Measurements from ENCODE around the gene MEAF6. TPM values are rescaled to one million over a fixed set of nuclear protein-coding genes. Genes with fewer than 3 reads are reported as not detected.
"Not testable (repeated sequence)": the region's sequence is repeated elsewhere in the genome, so short reads cannot be mapped to it uniquely, and the experiment has no call there.

The MEAF6 gene
- total RNA-seq, 1 donor from 2014 or later, result 102 TPM

DNA sequence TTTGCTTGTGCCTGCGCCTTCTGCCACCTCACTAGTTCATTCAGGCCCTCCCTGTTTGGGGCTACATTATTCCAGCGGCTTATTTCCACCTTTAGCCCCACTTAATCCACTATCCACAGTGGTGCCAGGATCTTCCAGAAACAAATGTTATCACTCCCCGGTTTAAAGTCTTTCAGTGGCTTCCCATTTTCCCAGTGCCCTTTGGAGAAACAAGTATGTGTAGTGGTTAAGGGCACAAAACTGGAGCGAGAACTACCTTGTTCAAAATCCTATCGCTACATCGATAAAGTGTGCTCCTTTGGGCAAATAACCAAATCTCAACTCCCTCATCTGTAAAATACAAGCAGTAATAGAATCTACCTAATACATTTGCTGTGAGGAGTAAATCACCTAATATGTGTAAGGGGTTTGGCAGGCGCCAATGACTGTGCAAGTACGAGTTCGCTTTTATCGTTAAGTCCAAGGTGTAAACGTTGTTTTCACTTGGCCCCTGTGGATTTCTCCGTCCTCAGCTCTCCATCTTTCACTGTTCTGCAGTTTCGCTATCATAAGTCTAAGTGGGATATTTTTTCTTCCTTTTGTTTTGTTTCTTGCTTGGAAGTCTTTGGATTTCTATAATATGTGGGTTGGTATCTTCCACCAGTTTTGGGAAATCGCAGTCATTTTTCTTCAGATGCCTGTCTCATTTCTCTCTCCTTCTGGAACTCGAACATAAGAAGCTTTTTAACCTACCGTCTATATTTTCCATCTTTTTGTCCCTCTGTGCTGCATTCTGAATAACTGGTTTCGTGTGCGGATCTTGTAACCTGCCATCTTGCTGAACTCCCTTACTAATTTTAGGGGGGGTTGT is 844 bp upstream of the MEAF6 start:
- intact Hi-C loops (cut with micrococcal nuclease), result loop anchor here (2.0 to 10.0 kb wide), 2 partner anchors 29 to 289 kb away; partner anchors contain the start of genes C1orf122 and YRDC
- DNase-seq (ENCODE audit: low spot score), result no peak
- H3K4me3 Mint-ChIP-seq, result peak overlapping the region; percentile 89
- H3K9me3 Mint-ChIP-seq, result no peaks in the 10 kb centered on the region
- H3K27me3 Mint-ChIP-seq (ENCODE audit: insufficient read depth), result no peaks in the 10 kb centered on the region
- peaks cover 15% of the 10 kb centered on the region for H3K36me3 Mint-ChIP-seq (ENCODE audit: low read depth)
- H3K27ac Mint-ChIP-seq, result peak overlapping the region; percentile 89
- peaks cover 49% of the 10 kb centered on the region for H3K4me1 Mint-ChIP-seq (ENCODE audit: low read depth)

DNA sequence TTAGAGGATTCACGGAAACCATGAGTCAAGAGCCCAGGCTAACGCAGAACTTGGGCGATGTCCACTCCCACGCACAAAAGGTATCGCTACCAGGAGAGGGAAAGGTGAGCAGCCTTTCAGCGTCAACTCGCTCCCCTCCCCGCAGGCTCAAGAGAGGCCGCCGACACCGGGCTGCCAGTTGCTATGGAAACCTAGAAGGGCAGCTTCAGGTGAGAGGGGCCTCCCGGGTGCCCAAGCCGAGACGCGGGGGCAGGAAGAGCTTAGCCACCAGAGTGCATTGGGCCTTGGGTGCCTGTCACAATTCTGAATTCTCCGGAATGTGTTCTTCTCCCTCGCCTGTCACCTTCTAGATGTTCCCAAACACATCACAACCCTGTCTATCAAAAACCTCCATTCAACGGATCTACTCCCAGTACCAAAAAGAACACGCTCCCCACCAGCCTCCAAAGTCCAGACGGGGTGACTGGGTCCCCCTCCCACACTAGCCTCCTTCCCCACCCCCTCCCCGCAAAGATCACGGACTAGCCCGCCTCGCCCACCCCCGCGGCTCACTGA is 694 bp downstream of the MEAF6 start:
- Mint-ChIP-seq H3K9me3 (no peaks in the 10 kb centered on the region), H3K36me3 (ENCODE audit: low read depth) (peaks cover 20% of the 10 kb centered on the region), H3K4me1 (ENCODE audit: low read depth) (peaks cover 45% of the 10 kb centered on the region), H3K27me3 (ENCODE audit: insufficient read depth) (no peaks in the 10 kb centered on the region), H3K27ac (peak overlapping the region; percentile 96), H3K4me3 (peak overlapping the region; percentile 96)
- intact Hi-C loops (cut with micrococcal nuclease), result loop anchor here (1.0 to 10.0 kb wide), 7 partner anchors 27 to 291 kb away; partner anchors contain the start of genes C1orf122, CDCA8, GNL2 and SNIP1
- DNase-seq (ENCODE audit: low spot score), result peak; percentile 20

- intact Hi-C loops (cut with micrococcal nuclease), result no loop called here
- Mint-ChIP-seq H3K4me3 (no peak overlapping the region), H3K27me3 (ENCODE audit: insufficient read depth) (no peaks in the 10 kb centered on the region), H3K27ac (peak overlapping the region; percentile 8), H3K9me3 (no peaks in the 10 kb centered on the region), H3K4me1 (ENCODE audit: low read depth) (peaks cover 41% of the 10 kb centered on the region), H3K36me3 (ENCODE audit: low read depth) (peaks cover 36% of the 10 kb centered on the region)
- no peak for DNase-seq (ENCODE audit: low spot score)
Observed at GRCh38 chr1:37509181-37509580, 5.4 kb downstream of the MEAF6 start.

- Mint-ChIP-seq H3K9me3 (no peaks in the 10 kb centered on the region), H3K4me1 (ENCODE audit: low read depth) (peaks cover 21% of the 10 kb centered on the region), H3K27ac (no peak overlapping the region), H3K27me3 (ENCODE audit: insufficient read depth) (no peaks in the 10 kb centered on the region), H3K4me3 (no peak overlapping the region), H3K36me3 (ENCODE audit: low read depth) (peaks cover 34% of the 10 kb centered on the region)
- no peak for DNase-seq (ENCODE audit: low spot score)
- intact Hi-C loops (cut with micrococcal nuclease), result no loop called here
Observed at GRCh38 chr1:37506740-37507139, 7.8 kb downstream of the MEAF6 start.

- not testable (repeated sequence) for H3K27me3 Mint-ChIP-seq (ENCODE audit: insufficient read depth)
Observed at GRCh38 chr1:37502791-37503190, 11.8 kb downstream of the MEAF6 start.

DNA sequence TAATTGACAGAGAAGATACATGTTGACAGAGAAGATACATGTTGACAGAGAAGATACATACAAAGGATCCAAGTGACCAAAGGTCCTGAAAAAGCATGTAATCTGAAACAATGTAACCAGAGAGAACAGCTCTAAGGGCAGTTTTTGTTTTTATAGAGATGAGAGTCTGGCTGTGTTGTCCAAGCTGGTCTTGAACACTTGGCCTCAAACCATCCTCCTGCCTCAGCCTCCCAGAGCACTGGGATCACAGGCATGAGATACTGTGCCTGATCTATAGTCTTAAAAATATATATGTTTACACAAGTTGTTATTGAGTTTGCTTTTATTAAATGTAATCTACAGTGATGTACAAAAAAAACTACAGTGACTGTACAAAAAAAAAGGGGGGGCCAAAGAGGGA is 12.5 kb downstream of the MEAF6 start:
- peaks cover 25% of the 10 kb centered on the region for H3K36me3 Mint-ChIP-seq (ENCODE audit: low read depth)
- intact Hi-C loops (cut with micrococcal nuclease), result no loop called here
- H3K4me3 Mint-ChIP-seq, result no peak overlapping the region
- no peak overlapping the region for H3K27ac Mint-ChIP-seq
- H3K4me1 Mint-ChIP-seq (ENCODE audit: low read depth), result no peaks in the 10 kb centered on the region
- no peak for DNase-seq (ENCODE audit: low spot score)
- H3K27me3 Mint-ChIP-seq (ENCODE audit: insufficient read depth), result no peaks in the 10 kb centered on the region
- H3K9me3 Mint-ChIP-seq, result no peaks in the 10 kb centered on the region

More at GRCh38 chr1:37502791-37503190, 11.8 kb downstream of the MEAF6 start:
- H3K27ac Mint-ChIP-seq; H3K4me1 Mint-ChIP-seq (ENCODE audit: low read depth); DNase-seq (ENCODE audit: low spot score); H3K9me3 Mint-ChIP-seq; H3K4me3 Mint-ChIP-seq; intact Hi-C loops (cut with micrococcal nuclease): not testable (repeated sequence)
- H3K36me3 Mint-ChIP-seq (ENCODE audit: low read depth), result peaks cover 32% of the 10 kb centered on the region

DNA sequence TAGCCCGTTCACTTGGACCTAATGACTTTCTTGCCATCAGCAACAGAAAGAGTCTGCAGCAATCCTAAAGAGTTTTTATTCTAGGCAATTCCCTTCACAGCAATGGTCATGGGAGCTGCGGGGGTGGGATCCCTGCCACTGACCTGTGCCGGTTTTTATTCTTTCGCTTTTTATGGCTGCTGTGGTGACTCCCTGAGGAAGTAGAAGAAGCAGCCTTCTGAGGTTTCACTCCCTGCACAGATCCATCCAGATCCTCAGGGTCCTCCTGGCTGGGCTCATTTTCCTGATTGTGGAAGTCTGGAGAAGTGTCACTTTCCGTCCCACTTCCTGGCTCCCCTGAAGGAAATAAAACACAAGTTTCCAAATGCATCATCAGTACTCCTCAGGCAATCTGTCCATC is 12.9 kb downstream of the MEAF6 start:
- H3K4me3 Mint-ChIP-seq, result no peak overlapping the region
- H3K36me3 Mint-ChIP-seq (ENCODE audit: low read depth), result peaks cover 25% of the 10 kb centered on the region
- H3K9me3 Mint-ChIP-seq, result no peaks in the 10 kb centered on the region

GRCh38 chr1:37498872-37499617 is 15.5 kb downstream of the MEAF6 start:
- no peak overlapping the region for H3K4me3 Mint-ChIP-seq
- intact Hi-C loops (cut with micrococcal nuclease), result no loop called here
- no peak for DNase-seq (ENCODE audit: low spot score)
- H3K9me3 Mint-ChIP-seq, result no peaks in the 10 kb centered on the region
- H3K27me3 Mint-ChIP-seq (ENCODE audit: insufficient read depth), result no peaks in the 10 kb centered on the region
- H3K36me3 Mint-ChIP-seq (ENCODE audit: low read depth), result peaks cover 25% of the 10 kb centered on the region
- H3K4me1 Mint-ChIP-seq (ENCODE audit: low read depth), result no peaks in the 10 kb centered on the region
- H3K27ac Mint-ChIP-seq, result no peak overlapping the region

More for the DNA sequence above, 12.9 kb downstream of the MEAF6 start:
- intact Hi-C loops (cut with micrococcal nuclease), result no loop called here
- no peak for DNase-seq (ENCODE audit: low spot score)
- Mint-ChIP-seq H3K27ac (no peak overlapping the region), H3K4me1 (ENCODE audit: low read depth) (no peaks in the 10 kb centered on the region), H3K27me3 (ENCODE audit: insufficient read depth) (no peaks in the 10 kb centered on the region)

GRCh38 chr1:37497832-37498231 is 16.7 kb downstream of the MEAF6 start:
- Mint-ChIP-seq H3K27ac (no peak overlapping the region), H3K27me3 (ENCODE audit: insufficient read depth) (no peaks in the 10 kb centered on the region), H3K4me1 (ENCODE audit: low read depth) (peaks cover 5% of the 10 kb centered on the region), H3K9me3 (no peaks in the 10 kb centered on the region), H3K4me3 (no peak overlapping the region), H3K36me3 (ENCODE audit: low read depth) (peaks cover 33% of the 10 kb centered on the region)
- intact Hi-C loops (cut with micrococcal nuclease), result no loop called here
- no peak for DNase-seq (ENCODE audit: low spot score)

GRCh38 chr1:37495875-37496274 is 18.7 kb downstream of the MEAF6 start:
- no peaks in the 10 kb centered on the region for H3K9me3 Mint-ChIP-seq
- no peak overlapping the region for H3K4me3 Mint-ChIP-seq
- peaks cover 30% of the 10 kb centered on the region for H3K36me3 Mint-ChIP-seq (ENCODE audit: low read depth)
- no peak overlapping the region for H3K27ac Mint-ChIP-seq
- no peaks in the 10 kb centered on the region for H3K27me3 Mint-ChIP-seq (ENCODE audit: insufficient read depth)
- intact Hi-C loops (cut with micrococcal nuclease), result no loop called here
- H3K4me1 Mint-ChIP-seq (ENCODE audit: low read depth), result peaks cover 5% of the 10 kb centered on the region
- DNase-seq (ENCODE audit: low spot score), result no peak

- DNase-seq (ENCODE audit: low spot score), result no peak
- Mint-ChIP-seq H3K4me3 (no peak overlapping the region), H3K4me1 (ENCODE audit: low read depth) (peaks cover 5% of the 10 kb centered on the region), H3K36me3 (ENCODE audit: low read depth) (peaks cover 29% of the 10 kb centered on the region), H3K27me3 (ENCODE audit: insufficient read depth) (no peaks in the 10 kb centered on the region), H3K9me3 (no peaks in the 10 kb centered on the region), H3K27ac (peak overlapping the region; percentile 37)
- intact Hi-C loops (cut with micrococcal nuclease), result no loop called here
Observed at GRCh38 chr1:37493336-37494098, 21.0 kb downstream of the MEAF6 start.

GRCh38 chr1:37487619-37487984 is 27.0 kb downstream of the MEAF6 start:
- Mint-ChIP-seq H3K36me3 (ENCODE audit: low read depth) (peaks cover 29% of the 10 kb centered on the region), H3K4me3 (no peak overlapping the region), H3K27ac (no peak overlapping the region), H3K27me3 (ENCODE audit: insufficient read depth) (no peaks in the 10 kb centered on the region), H3K9me3 (no peaks in the 10 kb centered on the region), H3K4me1 (ENCODE audit: low read depth) (peaks cover 14% of the 10 kb centered on the region)
- no peak for DNase-seq (ENCODE audit: low spot score)
- intact Hi-C loops (cut with micrococcal nuclease), result loop anchor here (1.0 to 2.0 kb wide), 3 partner anchors 9 to 32 kb away; partner anchors contain the start of gene MEAF6
